Neural progenitor cell (in vitro differentiated cells): Measurements from ENCODE around the gene TDP2.

Experiments
- EZH2 ChIP-seq: fragments of 200-600 bp; sonication (generic); IDR thresholded peaks from 2 replicates; pipeline ENCODE4 v1.6.1; 2017; ENCODE audit warnings: antibody characterized with exemption, mild to moderate bottlenecking, moderate library complexity
- EZH2phosphoT487 ChIP-seq: fragments of 200-600 bp; sonication (generic); IDR thresholded peaks from 2 replicates; pipeline ENCODE4 v1.6.1; 2017; ENCODE audit warnings: antibody characterized with exemption
- TF ChIP-seq, protein P1 (sequence below): fragments of 200-600 bp; sonication (generic); IDR thresholded peaks from 2 replicates; pipeline ENCODE4 v1.5.1; 2017; ENCODE audit warnings: antibody characterized with exemption, mild to moderate bottlenecking

DNA sequence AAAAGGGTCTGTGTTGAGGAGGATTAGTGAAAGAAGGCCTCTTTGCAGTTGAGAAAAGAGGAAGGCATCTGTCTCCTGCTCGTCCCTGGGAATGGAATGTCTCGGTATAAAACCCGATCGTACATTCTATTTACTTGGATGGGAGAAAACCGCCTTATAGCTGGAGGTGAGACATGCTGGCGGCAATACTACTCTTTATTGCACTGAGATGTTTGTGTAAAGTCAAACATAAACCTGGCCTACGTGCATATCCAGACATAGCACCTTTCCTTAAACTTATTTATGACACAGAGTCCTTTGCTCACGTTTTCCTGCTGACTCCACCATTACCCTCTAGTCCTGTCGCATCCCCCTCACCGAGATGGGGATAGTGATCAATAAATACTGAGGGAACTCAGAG, 4.5 kb downstream of the TDP2 start:
- TF ChIP-seq, protein P1, sequence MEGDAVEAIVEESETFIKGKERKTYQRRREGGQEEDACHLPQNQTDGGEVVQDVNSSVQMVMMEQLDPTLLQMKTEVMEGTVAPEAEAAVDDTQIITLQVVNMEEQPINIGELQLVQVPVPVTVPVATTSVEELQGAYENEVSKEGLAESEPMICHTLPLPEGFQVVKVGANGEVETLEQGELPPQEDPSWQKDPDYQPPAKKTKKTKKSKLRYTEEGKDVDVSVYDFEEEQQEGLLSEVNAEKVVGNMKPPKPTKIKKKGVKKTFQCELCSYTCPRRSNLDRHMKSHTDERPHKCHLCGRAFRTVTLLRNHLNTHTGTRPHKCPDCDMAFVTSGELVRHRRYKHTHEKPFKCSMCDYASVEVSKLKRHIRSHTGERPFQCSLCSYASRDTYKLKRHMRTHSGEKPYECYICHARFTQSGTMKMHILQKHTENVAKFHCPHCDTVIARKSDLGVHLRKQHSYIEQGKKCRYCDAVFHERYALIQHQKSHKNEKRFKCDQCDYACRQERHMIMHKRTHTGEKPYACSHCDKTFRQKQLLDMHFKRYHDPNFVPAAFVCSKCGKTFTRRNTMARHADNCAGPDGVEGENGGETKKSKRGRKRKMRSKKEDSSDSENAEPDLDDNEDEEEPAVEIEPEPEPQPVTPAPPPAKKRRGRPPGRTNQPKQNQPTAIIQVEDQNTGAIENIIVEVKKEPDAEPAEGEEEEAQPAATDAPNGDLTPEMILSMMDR: no peak
- no peak for TF ChIP-seq EZH2
- no peak for TF ChIP-seq EZH2phosphoT487
